PC-3 (cell line): ENCODE results near the gene GPR63.

Source experiments
- EZH2 ChIP-seq: fragments of 300-600 bp; sonication (generic); IDR thresholded peaks from one replicate; pipeline ENCODE4 v1.6.1; 2017; ENCODE audit warnings: antibody characterized with exemption, mild to moderate bottlenecking, low read length; ENCODE audit not compliant: unreplicated experiment
- EZH2phosphoT487 ChIP-seq: fragments of 300-600 bp; sonication (generic); IDR thresholded peaks from 2 replicates; pipeline ENCODE4 v1.6.1; 2018; ENCODE audit warnings: mild to moderate bottlenecking, antibody characterized with exemption, low read length, borderline replicate concordance
- TF ChIP-seq, protein P1 (sequence below): fragments of 300-600 bp; sonication (generic); conservative IDR thresholded peaks from 2 replicates; pipeline ENCODE4 v1.5.1; 2017; ENCODE audit warnings: antibody characterized with exemption, low read depth, mild to moderate bottlenecking, low read length

DNA sequence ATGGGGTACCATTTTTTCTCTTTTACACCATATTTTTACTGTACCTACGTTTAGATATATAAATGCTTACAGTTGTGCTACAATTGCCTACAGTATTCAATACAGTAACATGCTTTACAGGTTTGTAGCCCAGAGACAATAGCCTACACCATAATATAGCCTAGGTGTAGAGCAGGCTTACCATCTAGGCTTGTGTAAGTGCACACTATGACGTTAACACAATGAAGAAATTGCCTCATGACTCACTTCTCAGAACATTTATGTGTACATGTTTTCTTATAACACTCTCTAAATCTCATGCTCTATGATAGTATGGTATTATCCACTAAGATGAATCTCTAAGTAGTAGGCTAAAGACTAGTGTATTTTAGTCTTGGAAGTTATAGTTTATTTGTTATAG is 13.5 kb downstream of the GPR63 start:
- TF ChIP-seq, protein P1, sequence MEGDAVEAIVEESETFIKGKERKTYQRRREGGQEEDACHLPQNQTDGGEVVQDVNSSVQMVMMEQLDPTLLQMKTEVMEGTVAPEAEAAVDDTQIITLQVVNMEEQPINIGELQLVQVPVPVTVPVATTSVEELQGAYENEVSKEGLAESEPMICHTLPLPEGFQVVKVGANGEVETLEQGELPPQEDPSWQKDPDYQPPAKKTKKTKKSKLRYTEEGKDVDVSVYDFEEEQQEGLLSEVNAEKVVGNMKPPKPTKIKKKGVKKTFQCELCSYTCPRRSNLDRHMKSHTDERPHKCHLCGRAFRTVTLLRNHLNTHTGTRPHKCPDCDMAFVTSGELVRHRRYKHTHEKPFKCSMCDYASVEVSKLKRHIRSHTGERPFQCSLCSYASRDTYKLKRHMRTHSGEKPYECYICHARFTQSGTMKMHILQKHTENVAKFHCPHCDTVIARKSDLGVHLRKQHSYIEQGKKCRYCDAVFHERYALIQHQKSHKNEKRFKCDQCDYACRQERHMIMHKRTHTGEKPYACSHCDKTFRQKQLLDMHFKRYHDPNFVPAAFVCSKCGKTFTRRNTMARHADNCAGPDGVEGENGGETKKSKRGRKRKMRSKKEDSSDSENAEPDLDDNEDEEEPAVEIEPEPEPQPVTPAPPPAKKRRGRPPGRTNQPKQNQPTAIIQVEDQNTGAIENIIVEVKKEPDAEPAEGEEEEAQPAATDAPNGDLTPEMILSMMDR = no peak
- no peak for TF ChIP-seq EZH2
- no peak for TF ChIP-seq EZH2phosphoT487
